Measurements from ENCODE around the gene SLCO1A2.
A peak's percentile ranks its signal among the peaks of the same experiment; 100 is the strongest.

SLCO1A2 gene

DNA sequence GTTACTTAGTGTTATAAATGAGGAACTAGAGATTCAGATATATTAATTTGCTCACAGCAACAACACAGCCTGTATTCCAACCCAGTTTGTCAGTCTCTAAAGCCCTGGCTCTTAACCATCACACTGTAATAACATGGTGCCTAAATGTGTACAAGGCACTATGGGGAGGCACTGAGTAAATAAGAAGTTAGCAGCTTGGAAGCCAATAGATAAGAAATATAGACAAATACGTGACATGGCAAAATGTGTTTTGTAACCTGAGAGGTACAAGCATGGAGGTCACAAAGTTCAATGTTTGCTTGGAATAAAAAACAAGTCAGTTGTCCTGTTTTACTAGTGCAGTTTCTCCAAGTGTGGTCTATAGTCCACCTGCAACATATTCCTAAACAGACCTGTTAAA lies 16.3 kb upstream of the SLCO1A2 start:
- no peak for DNase-seq (ENCODE audit: low read depth)
- TF ChIP-seq POLR2A (IDR thresholded peaks at IDR 0.05; ENCODE audit: extremely low read depth, insufficient read length) (no peak), MYC (IDR thresholded peaks at IDR 0.05; ENCODE audit: low read depth, low read length) (no peak), CTCF (IDR thresholded peaks at IDR 0.05; ENCODE audit: low read depth, low read length) (no peak)
- TF ChIP-seq, protein P1, sequence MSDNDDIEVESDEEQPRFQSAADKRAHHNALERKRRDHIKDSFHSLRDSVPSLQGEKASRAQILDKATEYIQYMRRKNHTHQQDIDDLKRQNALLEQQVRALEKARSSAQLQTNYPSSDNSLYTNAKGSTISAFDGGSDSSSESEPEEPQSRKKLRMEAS (IDR thresholded peaks at IDR 0.05; ENCODE audit: low read depth, low read length): no peak
- no peak overlapping the region for H3K4me3 ChIP-seq (ENCODE audit: low read depth, low read length)

GRCh38 chr12:21346542-21347205 lies 12.0 kb upstream of the SLCO1A2 start:
- DNase-seq (ENCODE audit: low read depth): no peak
- no peak overlapping the region for H3K4me3 ChIP-seq (ENCODE audit: low read depth, low read length)
- no peak for TF ChIP-seq MYC (IDR thresholded peaks at IDR 0.05; ENCODE audit: low read depth, low read length)
- no peak for TF ChIP-seq POLR2A (IDR thresholded peaks at IDR 0.05; ENCODE audit: extremely low read depth, insufficient read length)
- no peak for TF ChIP-seq CTCF (IDR thresholded peaks at IDR 0.05; ENCODE audit: low read depth, low read length)
- TF ChIP-seq, protein P1 (IDR thresholded peaks at IDR 0.05; ENCODE audit: low read depth, low read length): no peak

DNA sequence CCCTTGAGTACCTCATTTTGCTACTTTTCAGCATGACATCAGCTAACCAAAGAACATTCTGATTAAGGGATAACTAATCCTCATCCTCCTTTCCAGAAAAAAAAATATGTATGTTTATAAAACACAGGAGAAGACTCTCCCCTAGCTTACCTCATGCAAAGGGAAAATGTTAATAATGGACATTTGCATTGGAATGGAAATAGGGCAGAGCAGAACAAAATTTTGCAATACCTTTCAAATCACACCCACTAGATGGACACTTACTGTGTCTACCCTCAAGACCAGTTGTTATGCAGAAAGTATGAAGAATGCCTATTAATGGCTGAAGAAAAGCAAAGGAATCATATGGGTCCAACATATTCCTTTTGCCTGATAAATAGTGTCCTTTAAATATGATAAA lies 8.9 kb upstream of the SLCO1A2 start:
- TF ChIP-seq, protein P1 (IDR thresholded peaks at IDR 0.05; ENCODE audit: low read depth, low read length): no peak
- TF ChIP-seq POLR2A (IDR thresholded peaks at IDR 0.05; ENCODE audit: extremely low read depth, insufficient read length) (no peak), MYC (IDR thresholded peaks at IDR 0.05; ENCODE audit: low read depth, low read length) (no peak), CTCF (IDR thresholded peaks at IDR 0.05; ENCODE audit: low read depth, low read length) (no peak)
- DNase-seq (ENCODE audit: low read depth): no peak
- no peak overlapping the region for H3K4me3 ChIP-seq (ENCODE audit: low read depth, low read length)

DNA sequence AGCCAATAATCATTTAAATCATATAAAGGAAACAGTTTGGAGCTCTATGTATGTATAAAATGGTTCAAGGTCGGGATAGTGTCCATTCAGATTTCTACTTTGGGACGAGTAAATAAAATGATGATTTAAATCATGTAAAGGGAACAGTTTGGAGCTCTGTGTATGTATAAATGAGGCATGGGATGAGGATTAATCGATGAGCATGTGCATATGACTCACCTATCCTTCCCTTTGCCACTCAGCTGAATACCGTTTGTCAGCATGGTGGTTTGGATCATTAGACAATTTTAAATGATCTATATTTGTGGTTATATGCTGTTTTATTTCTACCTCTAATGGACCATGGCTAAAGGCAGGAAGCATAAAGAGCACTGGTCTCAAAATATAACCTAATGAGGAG lies 7.1 kb upstream of the SLCO1A2 start:
- no peak overlapping the region for H3K4me3 ChIP-seq (ENCODE audit: low read depth, low read length)
- no peak for DNase-seq (ENCODE audit: low read depth)
- TF ChIP-seq, protein P1 (IDR thresholded peaks at IDR 0.05; ENCODE audit: low read depth, low read length): no peak
- no peak for TF ChIP-seq POLR2A (IDR thresholded peaks at IDR 0.05; ENCODE audit: extremely low read depth, insufficient read length)
- TF ChIP-seq MYC (IDR thresholded peaks at IDR 0.05; ENCODE audit: low read depth, low read length): no peak
- TF ChIP-seq CTCF (IDR thresholded peaks at IDR 0.05; ENCODE audit: low read depth, low read length): no peak

GRCh38 chr12:21340403-21340802 lies 5.7 kb upstream of the SLCO1A2 start:
- DNase-seq (ENCODE audit: low read depth): peak; percentile 18
- no peak overlapping the region for H3K4me3 ChIP-seq (ENCODE audit: low read depth, low read length)
- TF ChIP-seq CTCF (IDR thresholded peaks at IDR 0.05; ENCODE audit: low read depth, low read length): no peak
- TF ChIP-seq, protein P1 (IDR thresholded peaks at IDR 0.05; ENCODE audit: low read depth, low read length): no peak
- no peak for TF ChIP-seq POLR2A (IDR thresholded peaks at IDR 0.05; ENCODE audit: extremely low read depth, insufficient read length)
- no peak for TF ChIP-seq MYC (IDR thresholded peaks at IDR 0.05; ENCODE audit: low read depth, low read length)
